Measurements from ENCODE around the gene ERG.

ERG gene

GRCh38 chr21:38355992-38356781, 142.1 kb downstream of the ERG start:
- DNase-seq = peak; percentile 84

DNA sequence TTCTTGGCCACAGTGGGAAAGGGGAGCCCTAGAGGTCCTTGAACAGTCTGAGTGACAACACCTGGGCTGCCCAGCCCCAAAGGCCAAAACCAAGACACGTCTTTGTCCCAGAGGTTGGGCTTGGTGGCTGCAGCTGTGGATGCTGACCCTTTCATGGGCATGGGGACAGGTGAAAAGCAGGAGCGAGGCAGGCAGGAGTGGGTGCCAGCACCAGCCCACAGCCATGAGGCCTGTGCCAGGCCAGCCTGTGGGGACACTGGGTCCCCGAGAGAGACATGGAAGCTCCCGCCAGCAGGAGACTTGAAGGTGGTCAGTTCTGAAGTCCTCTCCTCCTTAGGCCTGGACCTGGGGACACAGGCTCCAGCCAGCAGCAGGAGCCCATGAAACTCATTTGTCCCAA, 142.9 kb downstream of the ERG start:
- no peak for DNase-seq

- no peak for DNase-seq
Observed at GRCh38 chr21:38354746-38355145, 143.5 kb downstream of the ERG start.

GRCh38 chr21:38354231-38354630, 144.0 kb downstream of the ERG start:
- DNase-seq = no peak

GRCh38 chr21:38352536-38353219, 145.6 kb downstream of the ERG start:
- peak; percentile 66 for DNase-seq

DNA sequence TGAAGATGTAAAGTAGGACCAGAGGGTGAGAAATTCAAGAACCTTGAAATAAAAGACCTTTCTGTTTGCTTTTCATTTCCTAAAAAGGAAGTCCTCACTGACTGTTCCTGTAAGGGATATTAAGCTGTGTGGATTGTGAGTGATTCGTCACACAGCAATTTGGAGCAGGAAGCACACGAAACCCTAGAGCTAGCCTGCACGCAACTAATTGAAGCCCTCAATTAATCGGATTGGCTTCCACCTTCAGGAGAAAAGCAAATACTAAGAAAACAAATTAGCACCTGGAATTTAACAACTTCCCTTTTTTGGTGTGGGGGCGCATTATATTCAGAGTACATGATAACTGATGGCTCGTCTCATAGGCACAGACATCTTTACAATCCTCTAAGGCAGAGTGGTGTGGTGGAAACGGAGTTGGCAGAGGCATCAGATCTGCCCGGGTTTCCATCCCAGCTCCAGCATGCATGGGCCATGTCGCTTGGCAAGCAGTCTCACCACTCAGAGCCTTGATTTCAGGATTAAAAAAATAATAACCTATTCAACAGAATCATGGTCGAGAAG, 146.2 kb downstream of the ERG start:
- DNase-seq = no peak

- no peak for DNase-seq
Observed at GRCh38 chr21:38351176-38351959, 146.9 kb downstream of the ERG start.

- DNase-seq = no peak
Observed at GRCh38 chr21:38350684-38351083, 147.6 kb downstream of the ERG start.

- DNase-seq = no peak
Observed at GRCh38 chr21:38349977-38350376, 148.3 kb downstream of the ERG start.

DNA sequence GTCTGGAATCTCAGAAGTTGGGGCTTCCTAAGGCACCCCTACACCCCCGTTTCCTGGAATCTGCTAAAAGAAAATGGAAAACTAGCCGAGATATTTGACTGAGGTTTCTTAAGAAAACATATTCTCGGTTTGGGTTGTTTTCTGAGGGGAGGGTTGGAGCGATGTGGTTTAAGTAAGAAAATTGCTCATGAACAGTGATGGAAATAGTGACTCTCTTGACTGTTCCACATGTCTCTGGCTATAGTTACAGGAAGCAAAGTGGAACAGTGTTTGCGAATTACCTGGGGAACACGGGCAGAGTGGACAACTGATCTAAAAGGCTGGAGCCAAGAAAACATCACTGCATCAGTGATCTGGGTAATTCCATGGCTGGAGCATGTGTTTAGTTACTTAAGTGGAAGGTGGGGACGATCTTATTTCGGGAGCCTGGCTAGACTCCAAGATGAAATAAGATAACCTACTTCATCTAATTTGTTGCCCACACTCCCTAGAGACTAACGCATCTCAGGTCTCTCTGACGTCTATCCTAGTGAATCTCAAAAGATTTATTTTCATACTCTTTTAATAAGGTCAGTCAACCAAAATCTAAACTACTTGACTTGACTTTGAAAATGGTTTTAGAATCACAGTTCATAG, 149.0 kb downstream of the ERG start:
- DNase-seq = peak; percentile 34

DNA sequence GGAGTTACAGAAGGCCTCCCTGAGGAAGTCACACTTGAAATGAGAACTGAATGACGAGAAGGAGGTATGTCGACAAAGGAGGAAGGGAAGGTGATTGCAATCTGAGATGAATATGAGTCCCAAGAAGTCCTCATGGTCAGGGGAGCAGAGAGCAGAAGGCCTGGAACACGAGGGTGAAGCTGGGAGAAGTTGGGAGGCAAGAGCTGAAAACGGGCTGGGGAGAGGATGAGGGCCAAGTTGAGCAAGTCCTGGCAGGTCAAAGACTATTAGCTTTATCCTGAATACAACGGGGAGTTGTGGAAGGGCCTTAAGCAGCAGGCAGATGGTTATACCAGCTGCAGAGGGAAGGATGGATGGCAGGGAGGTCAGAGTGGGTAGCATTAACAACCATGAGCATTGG, 152.0 kb downstream of the ERG start:
- DNase-seq = no peak

DNA sequence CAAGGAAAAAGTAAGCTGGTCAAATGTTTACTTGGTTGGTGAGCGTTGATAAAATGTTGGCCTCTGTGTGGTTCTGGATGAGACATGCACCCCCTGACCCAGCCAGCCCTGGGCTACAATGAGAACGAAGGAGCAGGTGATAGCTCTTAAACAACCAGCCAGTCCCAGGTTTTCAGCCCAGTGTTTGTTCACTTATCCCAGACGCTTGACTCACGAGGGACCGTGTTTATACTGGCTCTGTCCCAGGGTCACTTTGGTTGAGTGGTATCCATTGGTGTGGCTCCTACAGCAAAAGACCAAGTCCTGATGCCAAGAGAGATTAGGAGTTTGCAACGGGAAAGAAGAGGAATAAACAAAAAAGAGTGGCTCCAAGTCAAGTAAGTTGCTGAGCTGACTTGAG, 154.6 kb downstream of the ERG start:
- DNase-seq = no peak

- DNase-seq = no peak
Observed at GRCh38 chr21:38342739-38343138, 155.5 kb downstream of the ERG start.

- DNase-seq = no peak
Observed at GRCh38 chr21:38341546-38342012, 156.7 kb downstream of the ERG start.

GRCh38 chr21:38340131-38340530, 158.1 kb downstream of the ERG start:
- DNase-seq = no peak

DNA sequence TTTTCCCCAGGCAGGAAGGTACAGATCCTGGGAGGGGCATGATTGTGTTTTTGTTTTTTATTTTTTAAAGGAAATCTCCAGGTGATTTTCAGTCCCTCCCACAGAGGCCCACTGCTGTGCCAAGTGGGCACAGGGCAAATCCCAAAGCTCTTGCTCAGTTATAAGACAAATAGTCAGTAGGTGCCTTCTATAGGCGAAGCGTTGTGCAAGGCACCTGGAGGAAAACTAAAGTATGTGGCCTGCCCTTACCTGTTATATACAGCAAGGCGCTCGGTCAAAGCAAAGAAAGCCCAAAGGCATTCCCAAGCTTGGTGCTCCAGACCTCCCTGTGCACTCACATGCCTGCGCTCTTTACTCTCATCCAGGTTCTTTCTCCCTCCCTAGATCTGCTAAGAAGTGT, 160.5 kb downstream of the ERG start:
- DNase-seq = no peak

DNA sequence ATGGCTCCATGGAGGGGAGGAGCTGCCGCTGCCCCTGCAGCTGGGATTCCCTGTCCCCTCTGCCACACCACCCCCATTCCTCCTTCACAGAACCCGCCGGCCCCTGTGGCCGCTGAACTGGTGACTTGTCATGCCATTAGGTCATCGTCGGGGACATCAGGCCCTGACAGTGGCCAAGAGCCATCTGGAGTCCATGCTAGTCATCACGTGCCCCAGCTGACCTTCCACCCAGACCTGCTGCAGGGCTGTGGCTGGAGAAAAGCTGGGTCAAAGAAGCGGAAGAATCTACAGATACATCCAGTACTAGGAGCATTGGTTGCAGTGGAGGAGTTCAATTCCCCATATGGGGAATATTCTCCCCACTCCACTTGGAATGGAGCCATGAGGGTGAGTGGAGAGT, 163.4 kb downstream of the ERG start:
- DNase-seq = no peak

GRCh38 chr21:38333301-38334272, 164.7 kb downstream of the ERG start:
- DNase-seq = no peak

DNA sequence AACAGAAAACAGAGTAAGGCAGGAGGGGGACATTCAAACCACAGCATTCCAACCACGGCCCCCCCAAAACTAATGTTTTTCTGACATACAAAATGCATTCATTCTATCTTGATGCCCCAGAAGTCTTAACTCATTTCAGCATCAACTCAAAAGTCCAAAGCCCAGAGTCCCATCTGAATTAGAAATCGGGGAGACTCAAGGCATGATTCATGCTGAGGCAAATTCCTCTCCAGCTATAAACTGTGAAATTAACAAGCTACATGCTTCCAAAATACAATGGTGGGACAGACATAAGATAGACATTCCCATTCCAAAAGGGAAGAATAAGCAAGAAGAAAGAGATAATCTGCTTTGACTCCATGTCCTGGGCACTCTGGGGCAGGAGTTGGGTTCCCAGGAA, 167.6 kb downstream of the ERG start:
- no peak for DNase-seq
